Activated CD4-positive, alpha-beta T cell treated with anti-CD3 and anti-CD28 coated beads, Interleukin-2, amount 10 ng/mL, durations not matched to agents 7 days and 5 days (primary cell): ENCODE data around the gene CHIA. TPM values are rescaled to one million over a fixed set of nuclear protein-coding genes. Genes with fewer than 3 reads are reported as not detected.
"Not testable (repeated sequence)": the region's sequence is repeated elsewhere in the genome, so short reads cannot be mapped to it uniquely, and the experiment has no call there.

ENCODE experiments used
- CTCF ChIA-PET: fragments of 350-600 bp; sonication (Branson Sonifier 250); formaldehyde crosslinking; loops from one replicate; lab custom pipeline; 2021; ENCODE audit warnings: antibody characterized with exemption; lab: Charles Lee
- POLR2A ChIA-PET: fragments of 350-600 bp; sonication (Branson Sonifier 250); formaldehyde crosslinking; loops from one replicate; lab custom pipeline; 2021; ENCODE audit warnings: antibody characterized with exemption; lab: Charles Lee
- DNase-seq: peaks from one replicate; pipeline ENCODE4 v3.0.0-alpha.2; 2020
- H3K27ac Mint-ChIP-seq: one replicate; pipeline ENCODE4 v1.8.0; 2021; ENCODE audit warnings: mild to moderate bottlenecking, moderate library complexity, mixed read lengths
- H3K27me3 Mint-ChIP-seq: one replicate; pipeline ENCODE4 v1.8.0; 2021; ENCODE audit warnings: mixed read lengths
- H3K36me3 Mint-ChIP-seq: one replicate; pipeline ENCODE4 v1.8.0; 2021; ENCODE audit warnings: low read depth, mixed read lengths
- H3K4me1 Mint-ChIP-seq: one replicate; pipeline ENCODE4 v1.8.0; 2021; ENCODE audit warnings: mixed read lengths
- H3K4me3 Mint-ChIP-seq: one replicate; pipeline ENCODE4 v1.8.0; 2021; ENCODE audit warnings: mild to moderate bottlenecking, moderate library complexity, mixed read lengths
- H3K9me3 Mint-ChIP-seq: one replicate; pipeline ENCODE4 v1.8.0; 2021; ENCODE audit warnings: mixed read lengths
- total RNA-seq, 2 experiments: library from RNA; stranded (reverse); gene quantifications; one replicate each; pipeline ENCODE4 v1.2.3, GENCODE V29; 2021

Gene CHIA
- total RNA-seq, 2 experiments from 2014 or later = not detected

- DNase-seq = no peak
- ChIA-PET CTCF (interaction anchor here (0.9 to 1.9 kb wide), 3 partner anchors 9 to 104 kb away, joined by 3 to 10 read pairs (median 4); no protein-coding TSS in a partner anchor), POLR2A (no interaction called here)
- no peaks in the 10 kb centered on the region for H3K36me3 Mint-ChIP-seq
- H3K9me3 Mint-ChIP-seq = no peaks in the 10 kb centered on the region
- H3K4me3 Mint-ChIP-seq = no peak overlapping the region
- H3K27me3 Mint-ChIP-seq = no peaks in the 10 kb centered on the region
- H3K4me1 Mint-ChIP-seq = peaks cover 3% of the 10 kb centered on the region
- no peak overlapping the region for H3K27ac Mint-ChIP-seq
Measured at GRCh38 chr1:111289371-111289770, 1.3 kb upstream of the CHIA start.

- Mint-ChIP-seq H3K27me3 (no peaks in the 10 kb centered on the region), H3K9me3 (no peaks in the 10 kb centered on the region), H3K36me3 (no peaks in the 10 kb centered on the region), H3K27ac (no peak overlapping the region), H3K4me1 (peaks cover 6% of the 10 kb centered on the region), H3K4me3 (no peak overlapping the region)
- ChIA-PET POLR2A (no interaction called here), CTCF (interaction anchor here (0.9 to 1.9 kb wide), 4 partner anchors 9 to 103 kb away, joined by 3 to 10 read pairs (median 4); no protein-coding TSS in a partner anchor)
- DNase-seq = no peak
Measured at GRCh38 chr1:111290104-111290503, 547 bp upstream of the CHIA start.

- Mint-ChIP-seq H3K36me3 (no peaks in the 10 kb centered on the region), H3K27ac (no peak overlapping the region), H3K9me3 (peaks cover 8% of the 10 kb centered on the region), H3K4me3 (no peak overlapping the region), H3K4me1 (peaks cover 6% of the 10 kb centered on the region), H3K27me3 (no peaks in the 10 kb centered on the region)
- POLR2A ChIA-PET = no interaction called here
- no peak for DNase-seq
- CTCF ChIA-PET = no interaction called here
Measured at GRCh38 chr1:111294390-111294789, 3.7 kb downstream of the CHIA start.

GRCh38 chr1:111302374-111302773, 11.7 kb downstream of the CHIA start:
- H3K4me3 Mint-ChIP-seq = no peak overlapping the region
- no peak for DNase-seq
- peaks cover 15% of the 10 kb centered on the region for H3K27me3 Mint-ChIP-seq
- peaks cover 16% of the 10 kb centered on the region for H3K9me3 Mint-ChIP-seq
- H3K27ac Mint-ChIP-seq = no peak overlapping the region
- peaks cover 4% of the 10 kb centered on the region for H3K36me3 Mint-ChIP-seq
- ChIA-PET CTCF (no interaction called here), POLR2A (no interaction called here)
- H3K4me1 Mint-ChIP-seq = peaks cover 4% of the 10 kb centered on the region

- H3K4me3 Mint-ChIP-seq = no peak overlapping the region
- no peaks in the 10 kb centered on the region for H3K36me3 Mint-ChIP-seq
- H3K27ac Mint-ChIP-seq = no peak overlapping the region
- peaks cover 20% of the 10 kb centered on the region for H3K27me3 Mint-ChIP-seq
- no peak for DNase-seq
- ChIA-PET POLR2A (no interaction called here), CTCF (interaction anchor here (1.0 kb wide), 1 partner anchor 25 kb away, joined by 3 read pairs; no protein-coding TSS in a partner anchor)
- peaks cover 8% of the 10 kb centered on the region for H3K9me3 Mint-ChIP-seq
- no peaks in the 10 kb centered on the region for H3K4me1 Mint-ChIP-seq
Measured at GRCh38 chr1:111309690-111310089, 19.0 kb downstream of the CHIA start.

- H3K4me3 Mint-ChIP-seq = no peak overlapping the region
- H3K9me3 Mint-ChIP-seq = peaks cover 3% of the 10 kb centered on the region
- POLR2A ChIA-PET = no interaction called here
- no peak overlapping the region for H3K27ac Mint-ChIP-seq
- H3K27me3 Mint-ChIP-seq = no peaks in the 10 kb centered on the region
- no peak for DNase-seq
- CTCF ChIA-PET = no interaction called here
- H3K4me1 Mint-ChIP-seq = peaks cover 8% of the 10 kb centered on the region
- no peaks in the 10 kb centered on the region for H3K36me3 Mint-ChIP-seq
Measured at GRCh38 chr1:111318523-111318922, 27.9 kb downstream of the CHIA start.

GRCh38 chr1:111320066-111320879, 29.6 kb downstream of the CHIA start:
- no peak overlapping the region for H3K27ac Mint-ChIP-seq
- peaks cover 8% of the 10 kb centered on the region for H3K4me1 Mint-ChIP-seq
- no peaks in the 10 kb centered on the region for H3K27me3 Mint-ChIP-seq
- H3K4me3 Mint-ChIP-seq = no peak overlapping the region
- no peaks in the 10 kb centered on the region for H3K36me3 Mint-ChIP-seq
- ChIA-PET POLR2A (no interaction called here), CTCF (interaction anchor here (0.8 to 2.1 kb wide), 4 partner anchors 11 to 99 kb away, joined by 3 to 7 read pairs (median 4); no protein-coding TSS in a partner anchor)
- peaks cover 3% of the 10 kb centered on the region for H3K9me3 Mint-ChIP-seq
- DNase-seq = no peak

- CTCF ChIA-PET = interaction anchor here (1.6 kb wide), 1 partner anchor 100 kb away, joined by 3 read pairs; no protein-coding TSS in a partner anchor
Measured at GRCh38 chr1:111323231-111323630, 32.6 kb downstream of the CHIA start.

GRCh38 chr1:111332190-111332589, 41.5 kb downstream of the CHIA start:
- peaks cover 3% of the 10 kb centered on the region for H3K4me1 Mint-ChIP-seq
- ChIA-PET POLR2A (no interaction called here), CTCF (interaction anchor here (1.0 to 1.3 kb wide), 3 partner anchors 11 to 161 kb away, joined by 3 to 4 read pairs (median 3); no protein-coding TSS in a partner anchor)
- no peak overlapping the region for H3K27ac Mint-ChIP-seq
- no peak overlapping the region for H3K4me3 Mint-ChIP-seq
- H3K9me3 Mint-ChIP-seq = peaks cover 34% of the 10 kb centered on the region
- no peak for DNase-seq
- no peaks in the 10 kb centered on the region for H3K27me3 Mint-ChIP-seq
- H3K36me3 Mint-ChIP-seq = peaks cover 21% of the 10 kb centered on the region

More at GRCh38 chr1:111323231-111323630, 32.6 kb downstream of the CHIA start:
- no peak for DNase-seq
- POLR2A ChIA-PET = no interaction called here
- no peak overlapping the region for H3K27ac Mint-ChIP-seq
- H3K9me3 Mint-ChIP-seq = peaks cover 14% of the 10 kb centered on the region
- no peaks in the 10 kb centered on the region for H3K27me3 Mint-ChIP-seq
- H3K4me1 Mint-ChIP-seq = peaks cover 8% of the 10 kb centered on the region
- peaks cover 9% of the 10 kb centered on the region for H3K36me3 Mint-ChIP-seq
- no peak overlapping the region for H3K4me3 Mint-ChIP-seq

- Mint-ChIP-seq H3K4me1 (peaks cover 3% of the 10 kb centered on the region), H3K9me3 (peaks cover 16% of the 10 kb centered on the region), H3K27ac (no peak overlapping the region), H3K36me3 (peaks cover 8% of the 10 kb centered on the region), H3K4me3 (no peak overlapping the region), H3K27me3 (no peaks in the 10 kb centered on the region)
- ChIA-PET CTCF (interaction anchor here (0.6 to 1.7 kb wide), 23 partner anchors 9 to 714 kb away, joined by 3 to 9 read pairs (median 4); no protein-coding TSS in a partner anchor), POLR2A (no interaction called here)
- DNase-seq = peak; percentile 63
Measured at GRCh38 chr1:111334169-111334568, 43.5 kb downstream of the CHIA start.

- CTCF ChIA-PET = interaction anchor here (1.2 to 1.7 kb wide), 3 partner anchors 68 to 115 kb away, joined by 3 to 9 read pairs (median 3); no protein-coding TSS in a partner anchor
- POLR2A ChIA-PET, H3K27ac Mint-ChIP-seq, DNase-seq, H3K4me1 Mint-ChIP-seq, H3K27me3 Mint-ChIP-seq, H3K36me3 Mint-ChIP-seq, H3K4me3 Mint-ChIP-seq: not testable (repeated sequence)
- H3K9me3 Mint-ChIP-seq = peaks cover 12% of the 10 kb centered on the region
Measured at GRCh38 chr1:111335214-111335877, 44.7 kb downstream of the CHIA start.

- H3K9me3 Mint-ChIP-seq, H3K4me1 Mint-ChIP-seq, H3K27me3 Mint-ChIP-seq, H3K36me3 Mint-ChIP-seq, DNase-seq, H3K4me3 Mint-ChIP-seq, CTCF ChIA-PET, POLR2A ChIA-PET, H3K27ac Mint-ChIP-seq: not testable (repeated sequence)
Measured at GRCh38 chr1:111338849-111339248, 48.2 kb downstream of the CHIA start.
